Astrocyte of the hippocampus (primary cell): ENCODE results near the gene RGPD6.
"Not testable (repeated sequence)": the region's sequence is repeated elsewhere in the genome, so short reads cannot be mapped to it uniquely, and the experiment has no call there.

Experiments
- DNase-seq: peaks from one replicate; pipeline ENCODE4 v3.0.0; 2011; ENCODE audit warnings: low read depth, low spot score

RGPD6 gene

GRCh38 chr2:110481200-110481599, 95.8 kb downstream of the RGPD6 start:
- DNase-seq: not testable (repeated sequence)

DNA sequence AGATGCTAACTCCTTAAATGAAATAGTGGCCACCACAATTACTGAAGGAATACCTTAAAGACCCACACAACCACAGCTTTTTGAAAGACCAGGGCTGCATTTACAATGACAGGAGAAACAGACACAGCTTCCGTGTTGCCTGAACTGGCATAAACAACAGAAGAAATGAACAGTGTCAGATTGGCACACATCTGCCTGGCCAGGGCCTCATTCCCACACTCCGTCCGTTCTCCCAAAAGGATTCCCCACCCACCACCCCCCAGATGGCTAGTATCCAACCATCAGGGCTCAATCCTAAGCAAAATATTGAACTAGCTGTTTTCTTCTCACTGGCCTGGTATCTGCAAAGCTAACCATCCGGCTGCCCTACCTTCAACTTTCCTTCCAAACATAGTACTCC, 96.9 kb downstream of the RGPD6 start:
- DNase-seq: not testable (repeated sequence)

- not testable (repeated sequence) for DNase-seq
These were observed 99.7 kb downstream of the RGPD6 start for GRCh38 chr2:110477370-110477769.

- DNase-seq: not testable (repeated sequence)
These were observed 100.1 kb downstream of the RGPD6 start for GRCh38 chr2:110476952-110477351.

DNA sequence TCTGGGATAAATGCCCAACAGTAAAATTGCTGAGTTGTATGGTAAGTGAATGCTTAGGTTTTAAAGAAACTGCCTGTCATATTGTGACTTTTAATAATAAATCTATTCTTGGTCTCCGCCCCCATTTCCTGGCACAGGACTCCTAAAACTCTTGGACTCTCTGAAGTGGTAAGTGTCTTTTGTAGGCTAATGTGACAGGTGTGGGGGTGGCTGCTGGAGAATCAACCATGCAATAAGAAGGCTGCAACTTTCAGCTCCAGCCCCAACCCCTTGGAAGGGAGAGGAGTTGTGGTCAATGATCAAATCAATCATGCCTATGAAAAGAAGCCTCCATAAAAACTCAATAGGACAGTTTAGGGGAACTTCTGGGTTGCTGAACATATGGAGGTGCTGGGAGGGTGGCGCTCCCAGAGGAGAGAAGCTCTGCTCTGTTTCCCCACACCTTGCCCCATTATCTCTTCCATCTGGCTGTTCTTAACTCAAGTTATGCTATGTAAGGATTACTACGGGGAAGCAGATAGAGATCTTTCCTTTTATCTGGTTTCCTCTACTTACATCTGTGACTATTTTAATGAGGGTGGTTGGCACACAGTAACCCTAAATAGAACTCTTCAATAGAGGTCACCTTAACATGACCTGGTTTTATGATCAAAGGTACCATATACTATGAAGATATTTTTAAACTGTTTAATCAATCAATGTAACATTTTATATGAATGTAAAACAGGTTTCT, 101.2 kb downstream of the RGPD6 start:
- not testable (repeated sequence) for DNase-seq

- DNase-seq: not testable (repeated sequence)
These were observed 102.1 kb downstream of the RGPD6 start for GRCh38 chr2:110474898-110475297.

GRCh38 chr2:110473059-110473358, 104.0 kb downstream of the RGPD6 start:
- not testable (repeated sequence) for DNase-seq

DNA sequence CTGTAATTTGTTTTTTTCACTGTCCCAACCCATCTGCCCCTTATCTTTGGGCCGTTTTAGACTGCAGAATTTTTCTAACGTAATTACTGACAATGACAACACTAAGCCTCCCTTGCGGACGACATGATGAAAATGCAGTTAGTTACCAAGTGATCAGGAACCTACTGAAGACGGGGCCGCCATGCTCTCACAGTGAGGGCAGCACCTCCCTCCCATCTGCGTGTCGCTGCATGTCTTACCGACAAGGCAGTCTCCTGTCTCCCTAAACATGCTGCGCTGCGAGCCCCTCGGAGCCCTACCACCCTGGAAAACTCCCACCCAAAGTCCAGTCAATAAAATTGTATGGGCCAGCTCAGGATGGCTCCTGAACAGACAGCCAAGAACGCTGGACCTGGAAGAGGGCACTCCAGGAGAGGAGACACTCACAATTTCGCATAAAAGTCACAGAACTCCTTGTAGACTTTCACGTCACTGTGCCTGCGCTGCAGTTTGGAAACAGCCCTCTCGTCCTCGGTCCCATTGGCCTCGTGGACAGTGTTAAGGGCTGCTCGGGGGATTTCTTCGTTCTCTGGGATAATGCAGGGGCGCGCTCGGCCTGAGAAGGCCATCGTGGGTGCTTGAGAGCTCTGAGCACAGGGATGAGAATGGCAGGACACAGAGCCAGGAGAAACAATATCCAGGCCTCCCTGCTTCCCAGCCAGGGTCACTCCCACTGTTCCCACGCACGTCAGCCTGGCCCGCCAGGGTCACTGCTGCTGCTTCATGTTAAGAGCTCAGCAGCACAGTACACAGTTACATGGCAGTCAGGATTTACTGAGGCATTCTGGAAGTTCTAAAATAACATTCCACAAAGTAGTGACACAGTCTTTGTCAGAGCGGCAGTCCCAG, 104.6 kb downstream of the RGPD6 start, which contains the start of gene LIMS4:
Gene LIMS4, minus strand, starts transcription at position 646 of the 888 bp plus-strand sequence. Its CDS starts 38 bp downstream, at position 608.
- not testable (repeated sequence) for DNase-seq

DNA sequence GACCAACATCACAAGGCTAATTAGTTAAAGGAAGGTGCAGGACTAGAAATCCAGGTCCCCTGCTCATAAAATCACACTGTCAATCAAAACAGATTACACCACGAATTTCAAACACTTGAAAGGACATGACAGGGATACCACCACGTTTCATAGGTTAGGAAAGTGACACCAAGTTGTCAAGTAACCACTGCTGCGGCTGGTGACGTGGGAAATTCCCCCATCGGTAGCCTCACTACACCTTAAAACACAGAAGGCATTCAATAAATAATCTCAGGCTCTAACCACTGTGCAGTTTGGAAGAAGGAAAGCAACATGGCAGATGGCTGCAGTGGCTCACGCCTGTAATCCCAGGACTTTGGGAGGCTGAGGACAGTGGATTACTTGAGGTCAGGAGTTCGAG, 108.1 kb downstream of the RGPD6 start:
- not testable (repeated sequence) for DNase-seq

- not testable (repeated sequence) for DNase-seq
These were observed 111.7 kb downstream of the RGPD6 start for GRCh38 chr2:110465312-110465711.
